GM12878 (cell line): ENCODE measurements around the gene MAN1A1. TPM values are rescaled to one million over a fixed set of nuclear protein-coding genes. Genes with fewer than 3 reads are reported as not detected.

Experiments used
- ATAC-seq: fragments of 200-7000 bp; cut with Tn5 transposase; 3 replicates; pipeline ENCODE4 v1.9.1; 2020; ENCODE audit warnings: mild to moderate bottlenecking, moderate library complexity
- BruUV-seq: library from RNA; stranded (reverse); fragments of 400-500 nt; replicated peaks from 2 replicates; lab custom pipeline; 2021; lab: Mats Ljungman, UMichigan
- CTCF ChIA-PET: fragments of 300-600 bp; sonication (Branson Sonifier 250); formaldehyde crosslinking; extraction: SDS; loops from one replicate; lab custom pipeline; 2021; ENCODE audit warnings: inconsistent platforms; lab: Yijun Ruan, JAX
- POLR2A ChIA-PET: fragments of 350-600 bp; formaldehyde crosslinking; extraction: SDS; loops from one replicate; lab custom pipeline; 2021; ENCODE audit warnings: inconsistent platforms; lab: Charles Lee
- RAD21 ChIA-PET: fragments of 300-600 bp; sonication (Branson Sonifier 250); formaldehyde crosslinking; loops from one replicate; lab custom pipeline; 2023; ENCODE audit warnings: antibody characterized with exemption; ENCODE audit not compliant: unreplicated experiment; lab: Charles Lee
- SMC1A ChIA-PET: fragments of 300-600 bp; sonication (Branson Sonifier 250); formaldehyde crosslinking; loops from one replicate; lab custom pipeline; 2023; ENCODE audit not compliant: unreplicated experiment, uncharacterized antibody; lab: Charles Lee
- DNase-seq: peaks from one replicate; pipeline ENCODE4 v3.0.0-alpha.2; 2011; ENCODE audit warnings: low read depth, low spot score
- FAIRE-seq: peaks from 3 replicates; lab custom pipeline; 2011; peaks lifted over from hg19 to GRCh38; lab: Jason Lieb, UNC
- H2AFZ ChIP-seq: 2 replicates; pipeline ENCODE4 v1.6.0; 2011; ENCODE audit warnings: low read depth, low read length, control low read depth; ENCODE audit not compliant: control insufficient read depth
- H3K27ac ChIP-seq: 2 replicates; pipeline ENCODE4 v1.5.1; 2011; ENCODE audit warnings: control low read depth; ENCODE audit not compliant: control insufficient read depth, insufficient read depth
- H3K27me3 ChIP-seq, 2 experiments: replicated peaks in 1 of 2; 2 replicates each; pipeline versions ENCODE4 v1.6.0 to v1.6.1; 2011; ENCODE audit warnings: low read length in 1 of 2; ENCODE audit not compliant: control insufficient read depth in 2 of 2, insufficient read depth in 2 of 2
- H3K36me3 ChIP-seq, 2 experiments: 2 replicates each; pipeline ENCODE4 v1.5.1; 2011; ENCODE audit warnings: low read length in 1 of 2; ENCODE audit not compliant: control insufficient read depth in 2 of 2, insufficient read depth in 2 of 2
- H3K4me1 ChIP-seq: 2 replicates; pipeline ENCODE4 v1.6.1; 2011; ENCODE audit warnings: mild to moderate bottlenecking, low read length, moderate library complexity, mixed read lengths; ENCODE audit not compliant: control insufficient read depth, insufficient read depth
- H3K4me2 ChIP-seq: 2 replicates; pipeline ENCODE4 v1.6.0; 2011; ENCODE audit warnings: control low read depth; ENCODE audit not compliant: control insufficient read depth, insufficient read depth
- H3K4me3 ChIP-seq: fragments of 200-600 bp; sonication (generic); 2 replicates; pipeline ENCODE4 v1.5.1; 2016
- H3K79me2 ChIP-seq: 2 replicates; pipeline ENCODE4 v1.6.0; 2011; ENCODE audit warnings: low read length; ENCODE audit not compliant: control insufficient read depth, insufficient read depth
- H3K9ac ChIP-seq: 2 replicates; pipeline ENCODE4 v1.8.0; 2011; ENCODE audit warnings: low read length, control low read depth, mixed read lengths; ENCODE audit not compliant: control insufficient read depth, insufficient read depth
- H3K9me3 ChIP-seq: replicated peaks from 3 replicates; pipeline ENCODE4 v1.5.1; 2011; ENCODE audit warnings: mild to moderate bottlenecking, low read length; ENCODE audit not compliant: control insufficient read depth, insufficient read depth
- H4K20me1 ChIP-seq: 2 replicates; pipeline ENCODE4 v1.6.0; 2011; ENCODE audit not compliant: control insufficient read depth, insufficient read depth
- BCL3 ChIP-seq: IDR thresholded peaks from 2 replicates; pipeline ENCODE4 v1.6.1; 2011; ENCODE audit warnings: borderline replicate concordance, low read depth, mild to moderate bottlenecking, moderate library complexity, low read length; ENCODE audit not compliant: insufficient read depth, poor library complexity, severe bottlenecking
- BRCA1 ChIP-seq: IDR thresholded peaks from 2 replicates; pipeline ENCODE4 v1.6.1; 2011; ENCODE audit warnings: low read depth, low read length, improper control_type of control experiment
- CHD2 ChIP-seq: IDR thresholded peaks from 2 replicates; pipeline ENCODE4 v1.6.1; 2011; ENCODE audit warnings: low read depth, low read length, improper control_type of control experiment, borderline replicate concordance
- EP300 ChIP-seq, 2 experiments: fragments of 150-350 bp in 1 of 2; IDR thresholded peaks; 2 replicates each; pipeline ENCODE4 v1.6.1; 2011 to 2012; ENCODE audit warnings: low read depth in 2 of 2, low read length in 2 of 2, borderline replicate concordance in 1 of 2, improper control_type of control experiment in 1 of 2, inconsistent platforms in 1 of 2; ENCODE audit not compliant: control insufficient read depth in 1 of 2
- GABPA ChIP-seq: IDR thresholded peaks from 2 replicates; pipeline ENCODE4 v1.6.1; 2014; ENCODE audit warnings: antibody characterized with exemption, low read depth, mild to moderate bottlenecking, inconsistent platforms
- HDAC2 ChIP-seq: fragments of 200-600 bp; sonication (generic); IDR thresholded peaks from 2 replicates; pipeline ENCODE4 v1.6.1; 2017
- IRF4 ChIP-seq: IDR thresholded peaks from 2 replicates; pipeline ENCODE4 v1.6.1; 2011; ENCODE audit warnings: low read depth, low read length
- NBN ChIP-seq: fragments of 450-650 bp; IDR thresholded peaks from 2 replicates; pipeline ENCODE4 v1.6.1; 2016
- NFXL1 ChIP-seq: fragments of 450-650 bp; IDR thresholded peaks from 2 replicates; pipeline ENCODE4 v1.6.1; 2017; ENCODE audit warnings: antibody characterized with exemption, mild to moderate bottlenecking, borderline replicate concordance
- NFYB ChIP-seq: IDR thresholded peaks from 2 replicates; pipeline ENCODE4 v1.6.1; 2011; ENCODE audit warnings: low read depth, mild to moderate bottlenecking, low read length, improper control_type of control experiment, moderate library complexity; ENCODE audit not compliant: insufficient read depth
- PAX5 ChIP-seq: IDR thresholded peaks from 2 replicates; pipeline ENCODE4 v1.6.1; 2011; ENCODE audit warnings: low read depth, low read length, borderline replicate concordance
- SMAD5 ChIP-seq: IDR thresholded peaks from 2 replicates; pipeline ENCODE4 v1.6.1; 2016; ENCODE audit warnings: antibody characterized with exemption, low read depth
- SMARCA5 ChIP-seq: fragments of 450-650 bp; IDR thresholded peaks from 2 replicates; pipeline ENCODE4 v1.6.1; 2017; ENCODE audit warnings: mild to moderate bottlenecking
- SMC3 ChIP-seq: IDR thresholded peaks from 2 replicates; pipeline ENCODE4 v1.6.1; 2011; ENCODE audit warnings: low read length, improper control_type of control experiment, borderline replicate concordance
- TARDBP ChIP-seq: IDR thresholded peaks from 2 replicates; pipeline ENCODE4 v1.6.1; 2016; ENCODE audit warnings: borderline replicate concordance
- ZNF24 ChIP-seq: fragments of 450-650 bp; IDR thresholded peaks from 2 replicates; pipeline ENCODE4 v1.6.1; 2017; ENCODE audit warnings: antibody characterized with exemption, mild to moderate bottlenecking
- WGBS: methylation state at CpG from one replicate; pipeline ENCODE4 v1.1.6; 2016; ENCODE audit warnings: low lambda C conversion rate; ENCODE audit not compliant: insufficient replicate concordance, insufficient coverage; ENCODE audit errors: missing lambda C conversion rate; 5-methylcytosine and 5-hydroxymethylcytosine counted together
- in situ Hi-C: fragments of 300-500 bp; cut with MboI; formaldehyde crosslinking; loops from 9 replicates; pipeline ENCODE4 v1.14.3; 2018; ENCODE audit warnings: mixed read lengths
- intact Hi-C: fragments of 100-400 bp; cut with micrococcal nuclease; formaldehyde crosslinking; loops from one replicate; pipeline ENCODE4 v1.14.2; 2022; ENCODE audit not compliant: unreplicated experiment
- polyA plus RNA-seq, 11 experiments: library from polyadenylated mRNA; depleted of rRNA in 4 of 11; unstranded in 6 of 11; stranded (reverse) in 5 of 11; fragments of >200 nt; fragmentation: Nextera tagmentation in 4 of 11; fragmentation: Illumina TruSeq in 1 of 11; extraction: Ambion mirVana in 4 of 11; extraction: Trizol in 1 of 11; gene quantifications; 1 replicate in 1 of 11; 2 replicates in 10 of 11; pipeline versions ENCODE4 v1.2.1 to v1.2.3, GENCODE V29; 2011 to 2016; ENCODE audit warnings: inconsistent platforms in 2 of 11, missing spikeins in 2 of 11, low read depth in 1 of 11
- total RNA-seq, 4 experiments: library from RNA; depleted of rRNA in 3 of 4; stranded (reverse); fragments of >200 nt in 3 of 4; fragmentation: Illumina TruSeq in 1 of 4; extraction: Trizol in 1 of 4; gene quantifications; 2 replicates each; pipeline versions ENCODE4 v1.2.1 to v1.2.3, GENCODE V29; 2013 to 2021
- TF ChIP-seq, protein P1 (sequence below): fragments of 450-650 bp; IDR thresholded peaks from 2 replicates; pipeline ENCODE4 v1.6.1; 2017; ENCODE audit warnings: antibody characterized with exemption, mild to moderate bottlenecking, moderate library complexity
- TF ChIP-seq, protein P2 (sequence below): fragments of 450-650 bp; IDR thresholded peaks from 2 replicates; pipeline ENCODE4 v1.6.1; 2016; ENCODE audit warnings: mild to moderate bottlenecking, moderate library complexity, borderline replicate concordance

The MAN1A1 gene
- total and polyA plus RNA-seq, 10 of the 15 experiments (the other 5 are each of a cell fraction or from before 2014, with no cell fraction given) = 5.4 to 28.1 (median 19.5) TPM

DNA sequence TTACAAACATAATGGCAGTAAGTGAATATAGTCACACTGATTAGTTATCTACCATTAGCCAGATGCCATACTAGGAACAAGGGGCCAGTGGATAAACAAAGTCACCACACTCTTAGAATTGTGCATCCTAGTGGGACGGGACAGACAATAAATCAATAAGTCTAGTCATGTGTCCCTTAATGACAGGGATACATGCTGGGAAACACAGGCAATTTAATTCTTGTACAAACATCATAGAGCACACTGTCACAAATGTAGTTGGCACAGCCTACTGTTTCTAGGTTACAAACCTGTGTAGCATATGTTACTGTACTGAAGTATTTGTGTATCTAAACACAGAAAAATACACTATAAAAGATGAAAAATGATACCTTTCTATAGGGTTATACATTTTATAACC lies 148.1 kb downstream of the MAN1A1 start:
- ChIA-PET RAD21 (no interaction called here), POLR2A (interaction anchor here (0.8 to 1.4 kb wide), 2 partner anchors 115 to 142 kb away, joined by 3 to 4 read pairs; no protein-coding TSS in a partner anchor), SMC1A (interaction anchor here (0.7 to 3.0 kb wide), 10 partner anchors 8 to 149 kb away, joined by 3 to 21 read pairs (median 4); no protein-coding TSS in a partner anchor), CTCF (interaction anchor here (0.7 to 2.8 kb wide), 4 partner anchors 10 to 133 kb away, joined by 3 to 8 read pairs (median 3); no protein-coding TSS in a partner anchor)
- Histone ChIP-seq H3K27me3 (no peaks in the 10 kb centered on the region), H3K9ac (no peak overlapping the region), H3K4me3 (no peak overlapping the region), H3K79me2 (no peaks in the 10 kb centered on the region), H3K4me2 (no peak overlapping the region), H3K36me3 (peaks cover 2 to 7% of the 10 kb centered on the region in 2 experiments), H3K4me1 (no peaks in the 10 kb centered on the region), H3K27ac (no peak overlapping the region), H4K20me1 (no peaks in the 10 kb centered on the region), H2AFZ (no peak overlapping the region), H3K9me3 (no peaks in the 10 kb centered on the region)
- no TSS peak for BruUV-seq
- FAIRE-seq (no peak), ATAC-seq (no peak), DNase-seq (no peak)
- in situ Hi-C loops (no loop called here), intact Hi-C loops (no loop called here)
- 100% methylated on average over 1 of the region's 1 CpG for WGBS
- TF ChIP-seq NFYB = no peak
- no peak for TF ChIP-seq SMAD5
- no peak for TF ChIP-seq ZNF24
- no peak for TF ChIP-seq CHD2
- TF ChIP-seq GABPA = no peak
- TF ChIP-seq NBN = no peak
- TF ChIP-seq, protein P1, sequence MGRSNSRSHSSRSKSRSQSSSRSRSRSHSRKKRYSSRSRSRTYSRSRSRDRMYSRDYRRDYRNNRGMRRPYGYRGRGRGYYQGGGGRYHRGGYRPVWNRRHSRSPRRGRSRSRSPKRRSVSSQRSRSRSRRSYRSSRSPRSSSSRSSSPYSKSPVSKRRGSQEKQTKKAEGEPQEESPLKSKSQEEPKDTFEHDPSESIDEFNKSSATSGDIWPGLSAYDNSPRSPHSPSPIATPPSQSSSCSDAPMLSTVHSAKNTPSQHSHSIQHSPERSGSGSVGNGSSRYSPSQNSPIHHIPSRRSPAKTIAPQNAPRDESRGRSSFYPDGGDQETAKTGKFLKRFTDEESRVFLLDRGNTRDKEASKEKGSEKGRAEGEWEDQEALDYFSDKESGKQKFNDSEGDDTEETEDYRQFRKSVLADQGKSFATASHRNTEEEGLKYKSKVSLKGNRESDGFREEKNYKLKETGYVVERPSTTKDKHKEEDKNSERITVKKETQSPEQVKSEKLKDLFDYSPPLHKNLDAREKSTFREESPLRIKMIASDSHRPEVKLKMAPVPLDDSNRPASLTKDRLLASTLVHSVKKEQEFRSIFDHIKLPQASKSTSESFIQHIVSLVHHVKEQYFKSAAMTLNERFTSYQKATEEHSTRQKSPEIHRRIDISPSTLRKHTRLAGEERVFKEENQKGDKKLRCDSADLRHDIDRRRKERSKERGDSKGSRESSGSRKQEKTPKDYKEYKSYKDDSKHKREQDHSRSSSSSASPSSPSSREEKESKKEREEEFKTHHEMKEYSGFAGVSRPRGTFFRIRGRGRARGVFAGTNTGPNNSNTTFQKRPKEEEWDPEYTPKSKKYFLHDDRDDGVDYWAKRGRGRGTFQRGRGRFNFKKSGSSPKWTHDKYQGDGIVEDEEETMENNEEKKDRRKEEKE = no peak
- TF ChIP-seq HDAC2 = no peak
- no peak for TF ChIP-seq SMC3
- no peak for TF ChIP-seq BCL3
- no peak for TF ChIP-seq SMARCA5
- TF ChIP-seq PAX5 = no peak
- no peak for TF ChIP-seq NFXL1
- TF ChIP-seq IRF4 = no peak
- TF ChIP-seq EP300 (IDR thresholded peaks at IDR 0.05; ENCODE audit: borderline replicate concordance in 1 of 2, control insufficient read depth in 1 of 2, low read depth in 2 of 2, low read length in 2 of 2) = no peak
- TF ChIP-seq, protein P2, sequence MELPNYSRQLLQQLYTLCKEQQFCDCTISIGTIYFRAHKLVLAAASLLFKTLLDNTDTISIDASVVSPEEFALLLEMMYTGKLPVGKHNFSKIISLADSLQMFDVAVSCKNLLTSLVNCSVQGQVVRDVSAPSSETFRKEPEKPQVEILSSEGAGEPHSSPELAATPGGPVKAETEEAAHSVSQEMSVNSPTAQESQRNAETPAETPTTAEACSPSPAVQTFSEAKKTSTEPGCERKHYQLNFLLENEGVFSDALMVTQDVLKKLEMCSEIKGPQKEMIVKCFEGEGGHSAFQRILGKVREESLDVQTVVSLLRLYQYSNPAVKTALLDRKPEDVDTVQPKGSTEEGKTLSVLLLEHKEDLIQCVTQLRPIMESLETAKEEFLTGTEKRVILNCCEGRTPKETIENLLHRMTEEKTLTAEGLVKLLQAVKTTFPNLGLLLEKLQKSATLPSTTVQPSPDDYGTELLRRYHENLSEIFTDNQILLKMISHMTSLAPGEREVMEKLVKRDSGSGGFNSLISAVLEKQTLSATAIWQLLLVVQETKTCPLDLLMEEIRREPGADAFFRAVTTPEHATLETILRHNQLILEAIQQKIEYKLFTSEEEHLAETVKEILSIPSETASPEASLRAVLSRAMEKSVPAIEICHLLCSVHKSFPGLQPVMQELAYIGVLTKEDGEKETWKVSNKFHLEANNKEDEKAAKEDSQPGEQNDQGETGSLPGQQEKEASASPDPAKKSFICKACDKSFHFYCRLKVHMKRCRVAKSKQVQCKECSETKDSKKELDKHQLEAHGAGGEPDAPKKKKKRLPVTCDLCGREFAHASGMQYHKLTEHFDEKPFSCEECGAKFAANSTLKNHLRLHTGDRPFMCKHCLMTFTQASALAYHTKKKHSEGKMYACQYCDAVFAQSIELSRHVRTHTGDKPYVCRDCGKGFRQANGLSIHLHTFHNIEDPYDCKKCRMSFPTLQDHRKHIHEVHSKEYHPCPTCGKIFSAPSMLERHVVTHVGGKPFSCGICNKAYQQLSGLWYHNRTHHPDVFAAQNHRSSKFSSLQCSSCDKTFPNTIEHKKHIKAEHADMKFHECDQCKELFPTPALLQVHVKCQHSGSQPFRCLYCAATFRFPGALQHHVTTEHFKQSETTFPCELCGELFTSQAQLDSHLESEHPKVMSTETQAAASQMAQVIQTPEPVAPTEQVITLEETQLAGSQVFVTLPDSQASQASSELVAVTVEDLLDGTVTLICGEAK = no peak
- no peak for TF ChIP-seq BRCA1
- no peak for TF ChIP-seq TARDBP
